HepG2 (cell line): Measurements from ENCODE around the gene LEF1. TPM values are rescaled to one million over a fixed set of nuclear protein-coding genes. Genes with fewer than 3 reads are reported as not detected.

Experiments used
- AGO2 ChIP-seq: fragments of 200-400 bp; formaldehyde crosslinking; optimal IDR thresholded peaks from 2 replicates; pipeline ENCODE3; 2017; ENCODE audit warnings: mild to moderate bottlenecking, low read depth, low read length, moderate library complexity
- BRF2 ChIP-seq: sonication (generic); formaldehyde crosslinking; IDR thresholded peaks from 2 replicates; pipeline ENCODE4 v1.8.1; 2022; ENCODE audit warnings: mild to moderate bottlenecking, missing genetic modification reagents
- GABPB1 ChIP-seq: IDR thresholded peaks from 2 replicates; pipeline ENCODE4 v1.6.1; 2016; ENCODE audit warnings: mild to moderate bottlenecking, missing genetic modification reagents, moderate library complexity, missing compliant biosample characterization
- GPN1 ChIP-seq: sonication (generic); formaldehyde crosslinking; IDR thresholded peaks from 2 replicates; pipeline ENCODE4 v1.5.1; 2020; ENCODE audit warnings: missing genetic modification reagents, borderline replicate concordance
- HOMEZ ChIP-seq: IDR thresholded peaks from 2 replicates; pipeline ENCODE4 v1.6.1; 2016; ENCODE audit warnings: low read depth
- HOXA5 ChIP-seq: sonication (generic); formaldehyde crosslinking; IDR thresholded peaks from 2 replicates; pipeline ENCODE4 v1.4.0; 2020; ENCODE audit warnings: missing genetic modification reagents
- MYPOP ChIP-seq: sonication (generic); formaldehyde crosslinking; IDR thresholded peaks from 2 replicates; pipeline ENCODE4 v1.8.1; 2023; ENCODE audit warnings: mild to moderate bottlenecking, moderate library complexity, missing genetic modification reagents
- RFX1 ChIP-seq: fragments of 450-650 bp; IDR thresholded peaks from 2 replicates; pipeline ENCODE4 v1.6.1; 2017
- SAP130 ChIP-seq: IDR thresholded peaks from 2 replicates; pipeline ENCODE4 v1.6.1; 2016; ENCODE audit warnings: low read depth
- TCF7 ChIP-seq: sonication (generic); IDR thresholded peaks from 2 replicates; pipeline ENCODE4 v1.6.1; 2016; ENCODE audit warnings: antibody characterized with exemption, low read depth
- ZBTB14 ChIP-seq: sonication (generic); formaldehyde crosslinking; IDR thresholded peaks from 2 replicates; pipeline ENCODE4 v1.4.0; 2020; ENCODE audit warnings: missing genetic modification reagents
- ZFP62 ChIP-seq: sonication (generic); formaldehyde crosslinking; IDR thresholded peaks from 2 replicates; pipeline ENCODE4 v1.4.0; 2020; ENCODE audit warnings: missing genetic modification reagents
- ZNF224 ChIP-seq: sonication (generic); formaldehyde crosslinking; IDR thresholded peaks from 2 replicates; pipeline ENCODE4 v1.5.0; 2020; ENCODE audit warnings: mild to moderate bottlenecking, missing genetic modification reagents
- ZNF230 ChIP-seq: sonication (generic); formaldehyde crosslinking; IDR thresholded peaks from 2 replicates; pipeline ENCODE4 v1.4.0; 2020; ENCODE audit warnings: mild to moderate bottlenecking, missing genetic modification reagents
- ZNF326 ChIP-seq: sonication (generic); formaldehyde crosslinking; IDR thresholded peaks from 2 replicates; pipeline ENCODE4 v1.4.0; 2020; ENCODE audit warnings: missing genetic modification reagents, borderline replicate concordance
- ZNF367 ChIP-seq: sonication (generic); formaldehyde crosslinking; IDR thresholded peaks from 2 replicates; pipeline ENCODE4 v1.4.0; 2020; ENCODE audit warnings: missing genetic modification reagents, borderline replicate concordance
- ZNF414 ChIP-seq: sonication (generic); formaldehyde crosslinking; IDR thresholded peaks from 2 replicates; pipeline ENCODE4 v1.5.0; 2020; ENCODE audit warnings: missing genetic modification reagents
- ZNF512B ChIP-seq: sonication (generic); formaldehyde crosslinking; IDR thresholded peaks from 2 replicates; pipeline ENCODE4 v1.5.1; 2020; ENCODE audit warnings: missing genetic modification reagents, mild to moderate bottlenecking, borderline replicate concordance
- ZNF607 ChIP-seq: sonication (generic); formaldehyde crosslinking; IDR thresholded peaks from 2 replicates; pipeline ENCODE4 v1.5.1; 2020; ENCODE audit warnings: missing genetic modification reagents, mild to moderate bottlenecking, borderline replicate concordance
- ZNF615 ChIP-seq: sonication (generic); formaldehyde crosslinking; IDR thresholded peaks from 2 replicates; pipeline ENCODE4 v1.5.0; 2020; ENCODE audit warnings: mild to moderate bottlenecking, missing genetic modification reagents, borderline replicate concordance
- polyA plus RNA-seq, 8 experiments: library from polyadenylated mRNA; depleted of rRNA in 3 of 8; stranded (reverse) in 7 of 8; unstranded in 1 of 8; fragments of >200 nt; fragmentation: Illumina TruSeq in 4 of 8; extraction: Trizol in 4 of 8; gene quantifications; 2 replicates each; pipeline versions ENCODE4 v1.2.1 to v1.2.3, GENCODE V29; 2011 to 2016; ENCODE audit warnings: low read depth in 4 of 8, missing spikeins in 1 of 8, mixed read lengths in 1 of 8; ENCODE audit not compliant: insufficient read depth in 1 of 8
- total RNA-seq, 5 experiments: library from RNA; depleted of rRNA; stranded (reverse); fragments of >200 nt; fragmentation: Illumina TruSeq; extraction: Trizol; gene quantifications; 2 replicates each; pipeline ENCODE4 v1.2.3, GENCODE V29; 2016; ENCODE audit warnings: low read depth in 1 of 5

Gene LEF1
- total and polyA plus RNA-seq, 2 of the 13 experiments (the other 11 are each of a cell fraction or from before 2014, with no cell fraction given) = 0.22 to 0.29 TPM

GRCh38 chr4:108168671-108169523 is at the start of gene LEF1 (continued):
- TF ChIP-seq ZBTB14 (CRISPR knock-in tag) = peak; percentile 52; the same call in 1 of the 2 replicates
- TF ChIP-seq ZNF367 (CRISPR knock-in tag) = no peak
- TF ChIP-seq MYPOP (CRISPR knock-in tag) = no peak
- TF ChIP-seq AGO2 = no peak
- TF ChIP-seq RFX1 = no peak
- TF ChIP-seq HOMEZ (CRISPR knock-in tag) = no peak
- TF ChIP-seq ZNF607 (CRISPR knock-in tag) = no peak
- no peak for TF ChIP-seq ZNF512B (CRISPR knock-in tag)
- no peak for TF ChIP-seq HOXA5 (CRISPR knock-in tag)
- TF ChIP-seq ZNF326 = no peak
- TF ChIP-seq GPN1 (CRISPR knock-in tag) = no peak
- TF ChIP-seq TCF7 = peak; percentile 6; the same call in 1 of the 2 replicates
- no peak for TF ChIP-seq BRF2 (CRISPR knock-in tag)
- TF ChIP-seq ZNF224 (CRISPR knock-in tag) = no peak
- TF ChIP-seq GABPB1 (CRISPR knock-in tag) = no peak
- TF ChIP-seq ZNF414 (CRISPR knock-in tag) = no peak
- no peak for TF ChIP-seq ZNF230 (CRISPR knock-in tag)
- no peak for TF ChIP-seq ZNF615
- no peak for TF ChIP-seq SAP130 (CRISPR knock-in tag)
- TF ChIP-seq ZFP62 (CRISPR knock-in tag) = no peak
